ENCODE results near the gene TOM1. TPM values are rescaled to one million over a fixed set of nuclear protein-coding genes. Genes with fewer than 3 reads are reported as not detected.
A peak's percentile ranks its signal among the peaks of the same experiment; 100 is the strongest.

The TOM1 gene
- total and polyA plus RNA-seq, 2 donors (not counting 1 experiment from before 2014, with no cell fraction given) = 25.3 to 53.2 TPM

DNA sequence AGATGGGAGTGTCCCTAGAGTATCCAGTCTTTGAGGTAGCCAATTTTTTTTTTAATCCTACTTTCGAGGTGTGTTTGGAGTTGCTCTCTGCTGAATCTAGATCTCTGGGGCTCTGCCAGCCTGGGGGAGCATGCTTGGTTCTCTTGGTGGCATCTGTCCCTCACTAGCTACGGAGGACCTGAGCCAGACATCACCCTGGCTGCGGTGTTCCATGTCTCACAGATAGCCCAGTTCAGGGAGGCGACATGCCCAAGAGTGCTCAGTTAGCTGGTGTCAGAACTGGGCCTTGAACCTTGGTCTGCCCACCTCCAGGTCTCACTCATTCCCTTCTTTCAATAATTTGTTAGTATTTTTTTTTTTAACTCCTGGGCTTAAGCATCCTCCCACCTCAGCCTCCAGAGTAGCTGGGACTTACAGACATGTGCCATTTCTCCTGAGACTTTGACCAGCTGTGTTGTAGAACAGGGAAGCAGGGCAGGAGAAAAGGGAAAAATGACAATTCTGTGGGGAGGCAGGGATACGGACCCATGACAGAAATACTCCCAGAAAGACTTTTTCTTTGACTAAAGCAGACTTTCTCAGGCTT, 81.8 kb downstream of the TOM1 start:
- Mint-ChIP-seq H3K4me1 (peaks cover 52% of the 10 kb centered on the region), H3K27ac (peak overlapping the region; percentile 80), H3K9me3 (ENCODE audit: insufficient read depth) (no peaks in the 10 kb centered on the region), H3K4me3 (peak overlapping the region; percentile 86), H3K27me3 (no peaks in the 10 kb centered on the region)
- Histone ChIP-seq H3K4me3 (ENCODE audit: control extremely low read depth in 1 of 5, extremely low read depth in 1 of 5, insufficient read depth in 1 of 5, low read depth in 2 of 5, low read length in 4 of 5) (peak overlapping the region; percentile 39 to 73 (median 57)), H3K79me2 (ENCODE audit: control insufficient read depth, insufficient read depth, low read length) (no peaks in the 10 kb centered on the region), H3K27ac (ENCODE audit: low read length in 2 of 2) (peak overlapping the region in 1 of 2 donors; percentile 18), H2AFZ (ENCODE audit: insufficient read depth, low read depth, low read length, poor library complexity, severe bottlenecking) (peak overlapping the region; percentile 80), H3K27me3 (replicated peaks in 1 of 4; ENCODE audit: control extremely low read depth in 1 of 4, control insufficient read depth in 3 of 4, insufficient read depth in 4 of 4, low read length in 3 of 4) (peaks cover 0 to 13% (median 2%) of the 10 kb centered on the region in 4 experiments), H3K4me2 (replicated peaks; ENCODE audit: low read depth, low read length, poor library complexity, severe bottlenecking) (peak overlapping the region; percentile 87), H4K20me1 (ENCODE audit: control insufficient read depth, insufficient read depth, low read length, poor library complexity, severe bottlenecking) (no peaks in the 10 kb centered on the region), H3K4me1 (ENCODE audit: control insufficient read depth in 2 of 2, insufficient read depth in 2 of 2, low read length in 2 of 2) (peaks cover 32 to 44% of the 10 kb centered on the region in 2 donors), H3K9ac (ENCODE audit: low read length) (peak overlapping the region; percentile 70), H3K9me3 (ENCODE audit: control extremely low read depth in 1 of 3, control insufficient read depth in 2 of 3, insufficient read depth in 1 of 3, low read length in 2 of 3) (no peaks in the 10 kb centered on the region), H3K36me3 (replicated peaks in 1 of 2; ENCODE audit: control extremely low read depth in 1 of 2, control insufficient read depth in 1 of 2, extremely low read depth in 1 of 2, insufficient read depth in 2 of 2, low read length in 1 of 2) (no peaks in the 10 kb centered on the region)
- intact Hi-C loops (cut with micrococcal nuclease) = loop anchor here (1.0 kb wide), 2 partner anchors 29 kb away; no protein-coding TSS in a partner anchor
- TF ChIP-seq, protein P1, sequence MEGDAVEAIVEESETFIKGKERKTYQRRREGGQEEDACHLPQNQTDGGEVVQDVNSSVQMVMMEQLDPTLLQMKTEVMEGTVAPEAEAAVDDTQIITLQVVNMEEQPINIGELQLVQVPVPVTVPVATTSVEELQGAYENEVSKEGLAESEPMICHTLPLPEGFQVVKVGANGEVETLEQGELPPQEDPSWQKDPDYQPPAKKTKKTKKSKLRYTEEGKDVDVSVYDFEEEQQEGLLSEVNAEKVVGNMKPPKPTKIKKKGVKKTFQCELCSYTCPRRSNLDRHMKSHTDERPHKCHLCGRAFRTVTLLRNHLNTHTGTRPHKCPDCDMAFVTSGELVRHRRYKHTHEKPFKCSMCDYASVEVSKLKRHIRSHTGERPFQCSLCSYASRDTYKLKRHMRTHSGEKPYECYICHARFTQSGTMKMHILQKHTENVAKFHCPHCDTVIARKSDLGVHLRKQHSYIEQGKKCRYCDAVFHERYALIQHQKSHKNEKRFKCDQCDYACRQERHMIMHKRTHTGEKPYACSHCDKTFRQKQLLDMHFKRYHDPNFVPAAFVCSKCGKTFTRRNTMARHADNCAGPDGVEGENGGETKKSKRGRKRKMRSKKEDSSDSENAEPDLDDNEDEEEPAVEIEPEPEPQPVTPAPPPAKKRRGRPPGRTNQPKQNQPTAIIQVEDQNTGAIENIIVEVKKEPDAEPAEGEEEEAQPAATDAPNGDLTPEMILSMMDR (IDR thresholded peaks at IDR 0.05) = no peak
- TF ChIP-seq EZH2 (IDR thresholded peaks at IDR 0.05; ENCODE audit: borderline replicate concordance, insufficient read depth, low read depth, low read length, poor library complexity, severe bottlenecking) = no peak
- ATAC-seq (ENCODE audit: low read depth) (no peak), DNase-seq (no peak)
- 78% methylated on average over 4 of the region's 5 CpGs for WGBS (ENCODE audit: insufficient coverage)
- POLR2A ChIA-PET = interaction anchor here (0.7 to 3.0 kb wide), 4 partner anchors 11 to 157 kb away, joined by 3 to 19 read pairs (median 4); no protein-coding TSS in a partner anchor
- CTCF ChIA-PET = interaction anchor here (0.5 to 5.2 kb wide), 7 partner anchors 10 to 31 kb away, joined by 3 to 34 read pairs (median 11); no protein-coding TSS in a partner anchor

DNA sequence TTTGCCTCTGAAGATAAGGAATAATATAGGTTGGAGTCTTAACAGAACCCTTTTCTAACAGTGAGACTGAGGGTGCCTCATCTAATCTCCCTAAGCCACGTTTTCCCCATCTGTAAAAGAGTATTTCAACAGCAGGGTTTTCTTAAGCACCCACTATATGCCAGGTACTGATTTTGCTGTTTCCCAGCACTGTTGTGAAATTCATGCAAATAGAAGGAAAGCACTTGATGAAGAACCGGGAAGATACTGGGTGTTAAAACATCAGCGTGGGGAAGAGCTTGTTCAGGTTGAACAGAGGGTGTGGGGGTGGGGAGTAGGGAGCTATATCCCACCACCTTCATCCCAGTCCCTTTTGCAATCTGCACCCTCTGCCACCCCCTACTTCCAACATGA, 84.0 kb downstream of the TOM1 start:
- Histone ChIP-seq H3K9ac (ENCODE audit: low read length) (no peak overlapping the region), H3K27me3 (replicated peaks in 1 of 4; ENCODE audit: control extremely low read depth in 1 of 4, control insufficient read depth in 3 of 4, insufficient read depth in 4 of 4, low read length in 3 of 4) (peaks cover 0 to 13% (median 2%) of the 10 kb centered on the region in 4 experiments), H3K4me1 (ENCODE audit: control insufficient read depth in 2 of 2, insufficient read depth in 2 of 2, low read length in 2 of 2) (peaks cover 14 to 22% of the 10 kb centered on the region in 2 donors), H3K4me2 (replicated peaks; ENCODE audit: low read depth, low read length, poor library complexity, severe bottlenecking) (no peak overlapping the region), H3K9me3 (ENCODE audit: control extremely low read depth in 1 of 3, control insufficient read depth in 2 of 3, insufficient read depth in 1 of 3, low read length in 2 of 3) (no peaks in the 10 kb centered on the region), H3K79me2 (ENCODE audit: control insufficient read depth, insufficient read depth, low read length) (no peaks in the 10 kb centered on the region), H3K27ac (ENCODE audit: low read length in 2 of 2) (no peak overlapping the region), H4K20me1 (ENCODE audit: control insufficient read depth, insufficient read depth, low read length, poor library complexity, severe bottlenecking) (no peaks in the 10 kb centered on the region), H3K4me3 (ENCODE audit: control extremely low read depth in 1 of 5, extremely low read depth in 1 of 5, insufficient read depth in 1 of 5, low read depth in 2 of 5, low read length in 4 of 5) (no peak overlapping the region), H3K36me3 (replicated peaks in 1 of 2; ENCODE audit: control extremely low read depth in 1 of 2, control insufficient read depth in 1 of 2, extremely low read depth in 1 of 2, insufficient read depth in 2 of 2, low read length in 1 of 2) (peaks cover 0 to 6% of the 10 kb centered on the region in 2 experiments), H2AFZ (ENCODE audit: insufficient read depth, low read depth, low read length, poor library complexity, severe bottlenecking) (no peak overlapping the region)
- ChIA-PET CTCF (no interaction called here), POLR2A (no interaction called here)
- WGBS (ENCODE audit: insufficient coverage) = no CpG with 5 or more reads among the region's 3 CpGs
- Mint-ChIP-seq H3K27ac (no peak overlapping the region), H3K4me1 (peaks cover 31% of the 10 kb centered on the region), H3K27me3 (no peaks in the 10 kb centered on the region), H3K9me3 (ENCODE audit: insufficient read depth) (no peaks in the 10 kb centered on the region), H3K4me3 (no peak overlapping the region)
- DNase-seq (no peak), ATAC-seq (ENCODE audit: low read depth) (no peak)
- TF ChIP-seq, protein P1 (IDR thresholded peaks at IDR 0.05) = no peak
- TF ChIP-seq EZH2 (IDR thresholded peaks at IDR 0.05; ENCODE audit: borderline replicate concordance, insufficient read depth, low read depth, low read length, poor library complexity, severe bottlenecking) = no peak
- intact Hi-C loops (cut with micrococcal nuclease) = no loop called here

All from B cell (primary cell).